A549 (cell line): ENCODE measurements around the gene UGT1A4. TPM values are rescaled to one million over a fixed set of nuclear protein-coding genes. Genes with fewer than 3 reads are reported as not detected.

Experiments used
- ATAC-seq, 2 experiments: fragments of 200-7000 bp in 1 of 2; fragments of >200 bp in 1 of 2; cut with Nextera tagmentation in 1 of 2; cut with Tn5 transposase in 1 of 2; 3 replicates each; pipeline versions ENCODE4 v1.8.0 to v1.9.1; 2018 to 2020; ENCODE audit warnings: mild to moderate bottlenecking in 1 of 2, moderate library complexity in 1 of 2
- CTCF ChIA-PET: fragments of 300-600 bp; sonication (Branson Sonifier 250); formaldehyde crosslinking; extraction: SDS; loops from one replicate; lab custom pipeline; 2021; ENCODE audit warnings: antibody characterized with exemption, inconsistent platforms; lab: Yijun Ruan, JAX
- POLR2A ChIA-PET: fragments of 350-600 bp; formaldehyde crosslinking; extraction: SDS; loops from one replicate; lab custom pipeline; 2021; ENCODE audit warnings: antibody characterized with exemption, inconsistent platforms; lab: Yijun Ruan, JAX
- DNase-seq, 2 experiments: peaks; one replicate each; pipeline versions ENCODE4 v3.0.0 to v3.0.0-alpha.2; 2011 to 2016; ENCODE audit warnings: low read depth in 1 of 2, low spot score in 1 of 2
- FAIRE-seq: peaks from 2 replicates; lab custom pipeline; 2011; peaks lifted over from hg19 to GRCh38; lab: Jason Lieb, UNC
- H3K27ac ChIP-seq, 2 experiments: fragments of >200 bp; sonication (Bioruptor Twin); formaldehyde crosslinking; 3 replicates each; pipeline ENCODE4 v1.5.1; 2016 to 2017
- H3K4me1 ChIP-seq: fragments of >200 bp; sonication (Bioruptor Twin); formaldehyde crosslinking; 3 replicates; pipeline ENCODE4 v1.6.1; 2016
- H3K4me2 ChIP-seq: fragments of >200 bp; sonication (Bioruptor Twin); formaldehyde crosslinking; 3 replicates; pipeline ENCODE4 v1.6.1; 2016
- H3K4me3 ChIP-seq: fragments of >200 bp; sonication (Bioruptor Twin); formaldehyde crosslinking; 3 replicates; pipeline ENCODE4 v1.5.1; 2016
- H3K9me3 ChIP-seq: fragments of >200 bp; sonication (Bioruptor Twin); formaldehyde crosslinking; 3 replicates; pipeline ENCODE4 v1.6.1; 2016
- BCL3 ChIP-seq: fragments of >200 bp; sonication (Bioruptor Twin); formaldehyde crosslinking; IDR thresholded peaks from 3 replicates; pipeline ENCODE4 v1.6.1; 2016
- CBX2 ChIP-seq: fragments of 200-600 bp; sonication (generic); IDR thresholded peaks from 2 replicates; pipeline ENCODE4 v1.6.1; 2016; ENCODE audit warnings: low read depth, mild to moderate bottlenecking, borderline replicate concordance
- CHD4 ChIP-seq: fragments of 200-600 bp; sonication (generic); IDR thresholded peaks from 2 replicates; pipeline ENCODE4 v1.6.1; 2016; ENCODE audit warnings: antibody characterized with exemption, mild to moderate bottlenecking, borderline replicate concordance
- E2F6 ChIP-seq: IDR thresholded peaks from 2 replicates; pipeline ENCODE4 v1.6.1; 2012; ENCODE audit warnings: low read depth, borderline replicate concordance
- EP300 ChIP-seq, 2 experiments: fragments of >200 bp; sonication (Bioruptor Twin); formaldehyde crosslinking; IDR thresholded peaks; 2 replicates in 1 of 2; 3 replicates in 1 of 2; pipeline ENCODE4 v1.6.1; 2016 to 2017
- FOXS1 ChIP-seq: fragments of 250-450 bp; sonication (Bioruptor Pico); IDR thresholded peaks from 2 replicates; pipeline ENCODE4 v1.5.0; 2020; ENCODE audit warnings: mild to moderate bottlenecking, moderate library complexity
- HDAC2 ChIP-seq: fragments of 200-600 bp; sonication (generic); IDR thresholded peaks from 2 replicates; pipeline ENCODE4 v1.6.1; 2016
- HOXB5 ChIP-seq: fragments of 250-450 bp; sonication (Bioruptor Pico); IDR thresholded peaks from 2 replicates; pipeline ENCODE4 v1.5.0; 2020; ENCODE audit warnings: mild to moderate bottlenecking, moderate library complexity
- JUNB ChIP-seq: fragments of >200 bp; sonication (Bioruptor Twin); formaldehyde crosslinking; IDR thresholded peaks from 2 replicates; pipeline ENCODE4 v1.6.1; 2016
- KDM1A ChIP-seq: fragments of 200-600 bp; sonication (generic); IDR thresholded peaks from 2 replicates; pipeline ENCODE4 v1.6.1; 2016; ENCODE audit warnings: low read depth, mild to moderate bottlenecking
- MAFK ChIP-seq: fragments of 450-650 bp; IDR thresholded peaks from 2 replicates; pipeline ENCODE4 v1.6.1; 2014; ENCODE audit not compliant: partially characterized antibody
- MYC ChIP-seq: IDR thresholded peaks from 2 replicates; pipeline ENCODE4 v1.6.1; 2012; ENCODE audit warnings: mild to moderate bottlenecking, inconsistent platforms, low read length, improper control_type of control experiment, borderline replicate concordance
- PBX3 ChIP-seq: IDR thresholded peaks from 2 replicates; pipeline ENCODE4 v1.6.1; 2012
- RNF2 ChIP-seq: fragments of 200-600 bp; sonication (generic); IDR thresholded peaks from 2 replicates; pipeline ENCODE4 v1.6.1; 2016; ENCODE audit warnings: low read depth, mild to moderate bottlenecking, antibody characterized with exemption, moderate library complexity, borderline replicate concordance
- SMC3 ChIP-seq: fragments of >200 bp; sonication (Bioruptor Twin); formaldehyde crosslinking; IDR thresholded peaks from 3 replicates; pipeline ENCODE4 v1.6.1; 2018; ENCODE audit warnings: inconsistent platforms
- SREBF2 ChIP-seq: fragments of 450-650 bp; IDR thresholded peaks from 2 replicates; pipeline ENCODE4 v1.6.1; 2014; ENCODE audit warnings: mild to moderate bottlenecking, moderate library complexity
- TP53 ChIP-seq: fragments of 250-450 bp; sonication (Bioruptor Pico); IDR thresholded peaks from 2 replicates; pipeline ENCODE4 v1.5.0; 2021; ENCODE audit warnings: mild to moderate bottlenecking, moderate library complexity
- ZC3H11A ChIP-seq: fragments of 450-650 bp; IDR thresholded peaks from 2 replicates; pipeline ENCODE4 v1.6.1; 2014; ENCODE audit warnings: antibody characterized with exemption, mild to moderate bottlenecking
- WGBS: methylation state at CpG from one replicate; pipeline ENCODE4 v1.1.6; 2017; ENCODE audit errors: missing lambda C conversion rate; 5-methylcytosine and 5-hydroxymethylcytosine counted together
- polyA plus RNA-seq, 4 experiments: library from polyadenylated mRNA; depleted of rRNA in 3 of 4; stranded (reverse); fragments of >200 nt; fragmentation: RNase III in 1 of 4; extraction: RNeasy Plus Mini Kit Qiagen cat#74134 plus additional on column Dnase treatment in 1 of 4; gene quantifications; 2 replicates in 3 of 4; 3 replicates in 1 of 4; pipeline ENCODE4 v1.2.3, GENCODE V29; 2011 to 2017
- TF ChIP-seq, protein P1 (sequence below): fragments of 450-650 bp; IDR thresholded peaks from 2 replicates; pipeline ENCODE4 v1.6.1; 2014; ENCODE audit warnings: antibody characterized with exemption
- TF ChIP-seq, protein P2 (sequence below): fragments of >200 bp; sonication (Bioruptor Twin); formaldehyde crosslinking; IDR thresholded peaks from 3 replicates; pipeline ENCODE4 v1.5.1; 2016
- TF ChIP-seq, protein P3 (sequence below): fragments of >200 bp; sonication (Bioruptor Twin); formaldehyde crosslinking; IDR thresholded peaks from 2 replicates; pipeline ENCODE4 v1.6.1; 2016

Gene UGT1A4
- polyA plus RNA-seq, 2 of the 4 experiments (the other 2 are of a cell fraction): 0.13 to 0.14 TPM

- ATAC-seq (no peak), FAIRE-seq (no peak), DNase-seq (no peak)
- Histone ChIP-seq H3K4me1 (peaks cover 24% of the 10 kb centered on the region), H3K4me3 (no peak overlapping the region), H3K4me2 (no peak overlapping the region), H3K9me3 (no peaks in the 10 kb centered on the region), H3K27ac (peak overlapping the region; percentile 4 to 81; a peak in 5 of 6 replicates)
- TF ChIP-seq, protein P1, sequence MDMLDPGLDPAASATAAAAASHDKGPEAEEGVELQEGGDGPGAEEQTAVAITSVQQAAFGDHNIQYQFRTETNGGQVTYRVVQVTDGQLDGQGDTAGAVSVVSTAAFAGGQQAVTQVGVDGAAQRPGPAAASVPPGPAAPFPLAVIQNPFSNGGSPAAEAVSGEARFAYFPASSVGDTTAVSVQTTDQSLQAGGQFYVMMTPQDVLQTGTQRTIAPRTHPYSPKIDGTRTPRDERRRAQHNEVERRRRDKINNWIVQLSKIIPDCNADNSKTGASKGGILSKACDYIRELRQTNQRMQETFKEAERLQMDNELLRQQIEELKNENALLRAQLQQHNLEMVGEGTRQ: no peak
- TF ChIP-seq PBX3 (no peak), SREBF2 (no peak), MYC (no peak), KDM1A (no peak), TP53 (no peak), RNF2 (no peak), CBX2 (no peak), CHD4 (no peak)
- TF ChIP-seq, protein P2, sequence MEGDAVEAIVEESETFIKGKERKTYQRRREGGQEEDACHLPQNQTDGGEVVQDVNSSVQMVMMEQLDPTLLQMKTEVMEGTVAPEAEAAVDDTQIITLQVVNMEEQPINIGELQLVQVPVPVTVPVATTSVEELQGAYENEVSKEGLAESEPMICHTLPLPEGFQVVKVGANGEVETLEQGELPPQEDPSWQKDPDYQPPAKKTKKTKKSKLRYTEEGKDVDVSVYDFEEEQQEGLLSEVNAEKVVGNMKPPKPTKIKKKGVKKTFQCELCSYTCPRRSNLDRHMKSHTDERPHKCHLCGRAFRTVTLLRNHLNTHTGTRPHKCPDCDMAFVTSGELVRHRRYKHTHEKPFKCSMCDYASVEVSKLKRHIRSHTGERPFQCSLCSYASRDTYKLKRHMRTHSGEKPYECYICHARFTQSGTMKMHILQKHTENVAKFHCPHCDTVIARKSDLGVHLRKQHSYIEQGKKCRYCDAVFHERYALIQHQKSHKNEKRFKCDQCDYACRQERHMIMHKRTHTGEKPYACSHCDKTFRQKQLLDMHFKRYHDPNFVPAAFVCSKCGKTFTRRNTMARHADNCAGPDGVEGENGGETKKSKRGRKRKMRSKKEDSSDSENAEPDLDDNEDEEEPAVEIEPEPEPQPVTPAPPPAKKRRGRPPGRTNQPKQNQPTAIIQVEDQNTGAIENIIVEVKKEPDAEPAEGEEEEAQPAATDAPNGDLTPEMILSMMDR: no peak
- TF ChIP-seq, protein P3, sequence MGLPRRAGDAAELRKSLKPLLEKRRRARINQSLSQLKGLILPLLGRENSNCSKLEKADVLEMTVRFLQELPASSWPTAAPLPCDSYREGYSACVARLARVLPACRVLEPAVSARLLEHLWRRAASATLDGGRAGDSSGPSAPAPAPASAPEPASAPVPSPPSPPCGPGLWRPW: no peak
- POLR2A ChIA-PET: no interaction called here
- 44% methylated on average over 2 of the region's 2 CpGs for WGBS
- CTCF ChIA-PET: interaction anchor here (1.0 kb wide), 1 partner anchor 22 kb away, joined by 3 read pairs; no protein-coding TSS in a partner anchor
Observed at GRCh38 chr2:233816334-233816733, 97.8 kb downstream of the UGT1A4 start.

DNA sequence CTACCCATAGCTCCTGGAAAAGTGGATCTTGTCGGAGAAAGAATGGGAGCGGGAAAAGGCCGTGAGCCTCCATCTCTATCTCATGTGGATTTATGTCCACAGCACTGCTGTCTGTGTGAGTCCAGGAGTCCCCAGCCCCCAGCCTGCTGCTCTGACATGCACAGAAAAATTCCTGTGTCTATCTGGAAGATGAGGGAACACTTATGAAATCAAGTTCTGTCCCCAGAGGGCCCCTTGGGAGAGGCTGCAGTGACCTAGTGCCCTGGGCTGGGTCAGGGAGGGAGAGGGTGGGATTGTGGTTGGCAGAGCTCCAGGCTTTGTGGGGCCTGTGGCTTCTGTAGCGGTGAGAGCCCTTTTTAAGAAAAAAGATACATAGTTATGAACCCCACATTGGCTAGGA lies 98.2 kb downstream of the UGT1A4 start:
- DNase-seq (no peak), ATAC-seq (no peak), FAIRE-seq (no peak)
- Histone ChIP-seq H3K27ac (peak overlapping the region; percentile 4 to 81; a peak in 5 of 6 replicates), H3K4me3 (no peak overlapping the region), H3K4me1 (peaks cover 24% of the 10 kb centered on the region), H3K9me3 (no peaks in the 10 kb centered on the region), H3K4me2 (no peak overlapping the region)
- ChIA-PET CTCF (interaction anchor here (1.0 to 1.1 kb wide), 2 partner anchors 16 to 22 kb away, joined by 3 read pairs; no protein-coding TSS in a partner anchor), POLR2A (no interaction called here)
- WGBS: 92% methylated on average over 4 of the region's 4 CpGs
- no peak for TF ChIP-seq SREBF2
- TF ChIP-seq JUNB: no peak
- TF ChIP-seq EP300 (IDR thresholded peaks at IDR 0.05): no peak
- no peak for TF ChIP-seq FOXS1 (CRISPR knock-in tag)
- no peak for TF ChIP-seq HDAC2
- TF ChIP-seq, protein P1: no peak

DNA sequence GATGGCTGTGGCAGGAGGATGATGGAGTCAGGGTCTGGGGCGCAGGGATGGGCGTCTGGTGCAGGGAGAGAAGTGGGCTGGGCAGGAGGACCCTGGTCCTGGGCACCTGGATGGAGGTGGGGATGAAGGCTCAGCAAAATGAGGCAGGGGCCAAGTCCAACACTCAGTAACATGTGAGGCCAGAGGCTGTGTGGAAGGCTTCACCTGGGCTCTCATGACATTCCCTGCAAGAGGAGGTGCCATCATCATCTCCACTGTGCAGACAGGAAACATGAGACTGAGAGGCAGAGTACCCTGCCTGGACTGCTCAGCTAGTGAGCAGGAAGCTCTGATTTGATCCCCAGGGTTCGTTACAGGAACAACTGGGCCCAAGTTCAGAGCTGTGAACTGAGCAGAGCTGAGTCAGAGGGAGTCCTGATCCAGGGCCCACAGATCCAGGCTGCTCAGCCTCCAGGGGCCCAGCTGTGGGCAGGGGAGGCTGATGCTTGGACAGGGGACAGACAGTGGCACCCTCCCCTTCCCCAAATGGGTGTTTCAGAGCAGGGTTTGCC lies 98.9 kb downstream of the UGT1A4 start:
- no peaks in the 10 kb centered on the region for H3K9me3 ChIP-seq
- H3K4me2 ChIP-seq: no peak overlapping the region
- H3K4me1 ChIP-seq: peaks cover 22% of the 10 kb centered on the region
- DNase-seq (no peak), FAIRE-seq (no peak), ATAC-seq (no peak)
- POLR2A ChIA-PET: no interaction called here
- H3K27ac ChIP-seq: peak overlapping the region; percentile 51 to 81
- TF ChIP-seq ZC3H11A: no peak
- TF ChIP-seq HOXB5 (CRISPR knock-in tag): no peak
- TF ChIP-seq TP53: no peak
- TF ChIP-seq E2F6: no peak
- no peak for TF ChIP-seq FOXS1 (CRISPR knock-in tag)
- TF ChIP-seq BCL3: no peak
- TF ChIP-seq CHD4: no peak
- no peak for TF ChIP-seq MAFK
- no peak for TF ChIP-seq SMC3
- CTCF ChIA-PET: interaction anchor here (1.1 kb wide), 1 partner anchor 15 kb away, joined by 3 read pairs; no protein-coding TSS in a partner anchor
- WGBS: 82% methylated on average over 3 of the region's 3 CpGs
- no peak overlapping the region for H3K4me3 ChIP-seq
